ENCODE measurements around the gene HMOX1.
A peak's percentile ranks its signal among the peaks of the same experiment; 100 is the strongest.

Gene HMOX1

DNA sequence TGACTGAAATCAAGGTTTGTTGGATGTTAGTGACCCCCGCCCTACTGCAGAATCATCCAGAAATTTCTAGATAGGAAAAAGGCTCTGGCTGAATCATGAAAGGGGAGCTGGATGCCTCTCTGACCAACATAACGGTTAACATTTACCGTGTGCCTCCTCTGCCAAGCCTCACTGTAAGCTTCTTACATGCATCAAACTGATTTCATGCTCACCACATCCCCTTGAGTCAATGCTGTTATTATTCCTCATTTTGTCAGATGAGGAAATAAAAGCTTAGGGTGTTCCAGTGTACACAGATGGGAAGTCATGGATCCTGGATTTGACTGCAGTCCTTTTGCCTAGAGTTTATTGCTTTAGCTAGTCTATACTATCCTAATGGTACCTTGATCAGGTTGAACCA is 5.9 kb upstream of the HMOX1 start:
- Histone ChIP-seq H3K4me3 (ENCODE audit: low read length, poor library complexity, severe bottlenecking) (no peak overlapping the region), H3K9ac (ENCODE audit: low read depth, low read length, poor library complexity, severe bottlenecking) (no peak overlapping the region), H3K27me3 (ENCODE audit: insufficient read depth, low read length, poor library complexity, severe bottlenecking) (no peaks in the 10 kb centered on the region), H3K4me2 (ENCODE audit: low read depth, low read length, poor library complexity, severe bottlenecking) (no peak overlapping the region), H2AFZ (ENCODE audit: low read length) (peak overlapping the region; percentile 25; the same call in 1 of the 2 replicates), H3K79me2 (ENCODE audit: insufficient read depth, low read length) (no peaks in the 10 kb centered on the region), H4K20me1 (ENCODE audit: insufficient read depth, low read length, poor library complexity, severe bottlenecking) (no peaks in the 10 kb centered on the region), H3K36me3 (ENCODE audit: insufficient read depth, low read length) (no peaks in the 10 kb centered on the region), H3F3A (ENCODE audit: low read depth) (no peaks in the 10 kb centered on the region), H3K4me1 (ENCODE audit: insufficient read depth, low read length, poor library complexity, severe bottlenecking) (peaks cover 20% of the 10 kb centered on the region), H3K9me3 (ENCODE audit: insufficient read depth, low read depth, low read length) (no peaks in the 10 kb centered on the region), H3K9me2 (replicated peaks; ENCODE audit: low read depth, low read length) (no peaks in the 10 kb centered on the region)
- TF ChIP-seq CTCF (conservative IDR thresholded peaks at IDR 0.05; ENCODE audit: low read length) (no peak), EZH2phosphoT487 (IDR thresholded peaks at IDR 0.05; ENCODE audit: borderline replicate concordance) (no peak)

DNA sequence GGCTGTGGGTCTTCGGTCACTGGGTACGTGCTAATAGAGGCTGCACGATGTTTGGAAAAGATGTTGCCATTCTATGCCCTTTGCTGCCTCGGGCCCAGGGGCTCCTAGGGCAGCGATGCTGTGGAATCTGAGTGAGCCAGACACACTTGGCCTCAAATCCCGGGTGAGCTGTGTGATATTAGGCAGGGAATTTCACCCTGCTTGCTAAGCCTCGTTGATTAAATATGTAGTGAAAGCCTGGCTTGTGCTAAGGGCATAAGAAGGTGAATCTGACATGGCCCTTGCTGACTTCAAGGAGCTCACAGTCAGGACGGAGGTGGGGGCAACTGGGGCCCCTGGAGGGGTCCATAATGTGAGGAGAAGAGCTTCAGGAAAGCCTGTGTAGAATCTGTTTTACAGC is 5.4 kb upstream of the HMOX1 start:
- no peaks in the 10 kb centered on the region for H3F3A ChIP-seq (ENCODE audit: low read depth)
- no peaks in the 10 kb centered on the region for H3K27me3 ChIP-seq (ENCODE audit: insufficient read depth, low read length, poor library complexity, severe bottlenecking)
- no peaks in the 10 kb centered on the region for H4K20me1 ChIP-seq (ENCODE audit: insufficient read depth, low read length, poor library complexity, severe bottlenecking)
- peaks cover 17% of the 10 kb centered on the region for H3K4me1 ChIP-seq (ENCODE audit: insufficient read depth, low read length, poor library complexity, severe bottlenecking)
- H3K4me3 ChIP-seq (ENCODE audit: low read length, poor library complexity, severe bottlenecking), result no peak overlapping the region
- no peaks in the 10 kb centered on the region for H3K9me3 ChIP-seq (ENCODE audit: insufficient read depth, low read depth, low read length)
- TF ChIP-seq EZH2phosphoT487 (IDR thresholded peaks at IDR 0.05; ENCODE audit: borderline replicate concordance), result no peak
- TF ChIP-seq CTCF (conservative IDR thresholded peaks at IDR 0.05; ENCODE audit: low read length), result no peak
- H3K9ac ChIP-seq (ENCODE audit: low read depth, low read length, poor library complexity, severe bottlenecking), result no peak overlapping the region
- H2AFZ ChIP-seq (ENCODE audit: low read length), result peak overlapping the region; percentile 25; the same call in 1 of the 2 replicates
- no peaks in the 10 kb centered on the region for H3K36me3 ChIP-seq (ENCODE audit: insufficient read depth, low read length)
- no peak overlapping the region for H3K4me2 ChIP-seq (ENCODE audit: low read depth, low read length, poor library complexity, severe bottlenecking)
- no peaks in the 10 kb centered on the region for H3K79me2 ChIP-seq (ENCODE audit: insufficient read depth, low read length)
- H3K9me2 ChIP-seq (replicated peaks; ENCODE audit: low read depth, low read length), result no peaks in the 10 kb centered on the region

DNA sequence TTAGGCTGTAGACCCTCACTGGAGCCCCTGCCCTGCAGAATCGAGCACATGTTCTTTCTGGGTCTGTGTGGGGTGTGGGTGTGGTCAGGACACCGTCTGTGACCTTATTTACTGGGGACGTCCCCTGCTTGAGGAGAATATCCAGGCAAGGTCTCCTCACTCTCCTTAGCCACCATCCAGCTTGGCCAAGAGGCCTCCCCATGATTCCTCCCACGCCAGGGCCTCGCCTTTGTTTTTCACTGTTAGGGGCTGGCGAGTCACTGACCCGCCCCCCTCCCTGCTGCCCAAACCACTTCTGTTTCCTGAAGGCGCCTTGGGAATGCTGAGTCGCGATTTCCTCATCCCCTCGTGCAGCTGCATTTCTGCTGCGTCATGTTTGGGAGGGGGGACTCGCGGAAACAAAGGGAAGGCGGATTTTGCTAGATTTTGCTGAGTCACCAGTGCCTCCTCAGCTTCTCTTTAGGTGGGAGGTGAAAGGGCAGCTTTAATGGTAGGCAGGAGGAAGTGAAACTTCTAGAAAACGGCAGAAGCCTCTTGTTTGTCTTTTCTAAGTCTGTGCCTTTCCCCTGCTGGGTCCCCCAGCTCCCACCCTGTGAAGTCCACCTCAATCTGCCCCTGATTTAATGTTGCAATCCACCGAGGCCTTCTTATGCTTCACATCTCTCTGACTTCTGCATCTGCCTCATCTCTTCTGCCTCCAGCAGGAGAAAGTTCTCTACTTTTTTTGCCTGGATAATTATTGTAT is 4.0 kb upstream of the HMOX1 start:
- Histone ChIP-seq H3K9ac (ENCODE audit: low read depth, low read length, poor library complexity, severe bottlenecking) (peak overlapping the region; percentile 44), H3K9me3 (ENCODE audit: insufficient read depth, low read depth, low read length) (no peaks in the 10 kb centered on the region), H3K4me3 (ENCODE audit: low read length, poor library complexity, severe bottlenecking) (no peak overlapping the region), H3K4me2 (ENCODE audit: low read depth, low read length, poor library complexity, severe bottlenecking) (peak overlapping the region; percentile 39), H4K20me1 (ENCODE audit: insufficient read depth, low read length, poor library complexity, severe bottlenecking) (no peaks in the 10 kb centered on the region), H3K9me2 (replicated peaks; ENCODE audit: low read depth, low read length) (no peaks in the 10 kb centered on the region), H3K36me3 (ENCODE audit: insufficient read depth, low read length) (no peaks in the 10 kb centered on the region), H3K27me3 (ENCODE audit: insufficient read depth, low read length, poor library complexity, severe bottlenecking) (no peaks in the 10 kb centered on the region), H3K79me2 (ENCODE audit: insufficient read depth, low read length) (no peaks in the 10 kb centered on the region), H2AFZ (ENCODE audit: low read length) (peak overlapping the region; percentile 6; the same call in 1 of the 2 replicates), H3F3A (ENCODE audit: low read depth) (no peaks in the 10 kb centered on the region), H3K4me1 (ENCODE audit: insufficient read depth, low read length, poor library complexity, severe bottlenecking) (peaks cover 22% of the 10 kb centered on the region)
- TF ChIP-seq CTCF (conservative IDR thresholded peaks at IDR 0.05; ENCODE audit: low read length) (no peak), EZH2phosphoT487 (IDR thresholded peaks at IDR 0.05; ENCODE audit: borderline replicate concordance) (no peak)

Data from Loucy (cell line).